Measurements from ENCODE around the gene TXNDC8. TPM values are rescaled to one million over a fixed set of nuclear protein-coding genes. Genes with fewer than 3 reads are reported as not detected.

TXNDC8 gene
- total RNA-seq = not detected in 2 replicates

DNA sequence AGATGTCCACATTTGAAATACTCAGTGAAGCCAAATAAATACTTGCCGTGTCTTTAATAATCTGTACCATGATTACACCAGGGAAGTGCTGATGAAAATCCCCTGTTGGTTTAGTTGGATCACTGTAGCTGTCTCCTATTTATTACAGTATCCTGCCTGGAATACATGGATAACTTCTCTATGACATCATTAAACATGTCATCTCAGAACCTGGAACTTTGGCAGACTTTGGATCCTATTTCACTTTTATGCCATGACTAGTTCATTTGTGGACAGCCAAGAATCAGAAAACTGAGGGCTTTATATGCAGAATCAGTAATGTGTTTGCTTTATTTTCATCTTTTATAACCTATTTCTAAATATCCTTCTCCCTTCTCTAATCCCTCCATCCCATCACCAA, at the start of gene TXNDC8:
Gene TXNDC8 (minus strand): TSS at position 137 of the 400 bp plus-strand sequence.
- peak within 1 kb of the TSS; percentile 44 for H3K27ac ChIP-seq (ENCODE audit: low read depth, low read length)
- H3K4me2 ChIP-seq (ENCODE audit: insufficient read depth, low read length) = no peak within 1 kb of the TSS
- no peak for TF ChIP-seq CTCF (IDR thresholded peaks at IDR 0.05; ENCODE audit: extremely low read depth, low read depth, low read length)

GRCh38 chr9:110383491-110383890, 45.8 kb upstream of the TXNDC8 start:
- Histone ChIP-seq H3K9me3 (ENCODE audit: low read depth, low read length) (no peaks in the 10 kb centered on the region), H3K4me3 (ENCODE audit: insufficient read depth, low read length) (no peak overlapping the region), H2AFZ (ENCODE audit: low read length) (no peak overlapping the region), H3K27me3 (ENCODE audit: insufficient read depth, low read length) (no peaks in the 10 kb centered on the region), H3K79me2 (ENCODE audit: insufficient read depth, low read length) (no peaks in the 10 kb centered on the region), H3K27ac (ENCODE audit: low read depth, low read length) (no peak overlapping the region), H3K36me3 (ENCODE audit: insufficient read depth, low read length) (peaks cover 48% of the 10 kb centered on the region), H4K20me1 (ENCODE audit: insufficient read depth, low read length) (no peaks in the 10 kb centered on the region), H3K4me1 (ENCODE audit: insufficient read depth, low read length) (no peaks in the 10 kb centered on the region), H3K4me2 (ENCODE audit: insufficient read depth, low read length) (no peak overlapping the region)
- DNase-seq (ENCODE audit: insufficient read length, low spot score, missing footprints) = no peak
- TF ChIP-seq CTCF (IDR thresholded peaks at IDR 0.05; ENCODE audit: extremely low read depth, low read depth, low read length) = no peak

More for the DNA sequence above, at the start of gene TXNDC8:
- Histone ChIP-seq H3K9me3 (ENCODE audit: low read depth, low read length) (no peaks in the 10 kb centered on the region), H3K36me3 (ENCODE audit: insufficient read depth, low read length) (no peaks in the 10 kb centered on the region), H3K79me2 (ENCODE audit: insufficient read depth, low read length) (no peaks in the 10 kb centered on the region), H3K27me3 (ENCODE audit: insufficient read depth, low read length) (no peaks in the 10 kb centered on the region), H2AFZ (ENCODE audit: low read length) (no peak within 1 kb of the TSS), H3K4me3 (ENCODE audit: insufficient read depth, low read length) (no peak within 1 kb of the TSS), H4K20me1 (ENCODE audit: insufficient read depth, low read length) (no peaks in the 10 kb centered on the region), H3K4me1 (ENCODE audit: insufficient read depth, low read length) (peaks cover 14% of the 10 kb centered on the region)
- DNase-seq (ENCODE audit: insufficient read length, low spot score, missing footprints) = peak; percentile 68

- no peaks in the 10 kb centered on the region for H3K9me3 ChIP-seq (ENCODE audit: low read depth, low read length)
- no peaks in the 10 kb centered on the region for H4K20me1 ChIP-seq (ENCODE audit: insufficient read depth, low read length)
- H3K36me3 ChIP-seq (ENCODE audit: insufficient read depth, low read length) = peaks cover 49% of the 10 kb centered on the region
- no peak for TF ChIP-seq CTCF (IDR thresholded peaks at IDR 0.05; ENCODE audit: extremely low read depth, low read depth, low read length)
- H3K4me3 ChIP-seq (ENCODE audit: insufficient read depth, low read length) = no peak overlapping the region
- no peak overlapping the region for H3K4me2 ChIP-seq (ENCODE audit: insufficient read depth, low read length)
- no peak overlapping the region for H2AFZ ChIP-seq (ENCODE audit: low read length)
- no peak for DNase-seq (ENCODE audit: insufficient read length, low spot score, missing footprints)
- no peaks in the 10 kb centered on the region for H3K27me3 ChIP-seq (ENCODE audit: insufficient read depth, low read length)
- no peaks in the 10 kb centered on the region for H3K4me1 ChIP-seq (ENCODE audit: insufficient read depth, low read length)
- no peaks in the 10 kb centered on the region for H3K79me2 ChIP-seq (ENCODE audit: insufficient read depth, low read length)
- no peak overlapping the region for H3K27ac ChIP-seq (ENCODE audit: low read depth, low read length)
Measured at GRCh38 chr9:110382731-110383130, 45.1 kb upstream of the TXNDC8 start.

DNA sequence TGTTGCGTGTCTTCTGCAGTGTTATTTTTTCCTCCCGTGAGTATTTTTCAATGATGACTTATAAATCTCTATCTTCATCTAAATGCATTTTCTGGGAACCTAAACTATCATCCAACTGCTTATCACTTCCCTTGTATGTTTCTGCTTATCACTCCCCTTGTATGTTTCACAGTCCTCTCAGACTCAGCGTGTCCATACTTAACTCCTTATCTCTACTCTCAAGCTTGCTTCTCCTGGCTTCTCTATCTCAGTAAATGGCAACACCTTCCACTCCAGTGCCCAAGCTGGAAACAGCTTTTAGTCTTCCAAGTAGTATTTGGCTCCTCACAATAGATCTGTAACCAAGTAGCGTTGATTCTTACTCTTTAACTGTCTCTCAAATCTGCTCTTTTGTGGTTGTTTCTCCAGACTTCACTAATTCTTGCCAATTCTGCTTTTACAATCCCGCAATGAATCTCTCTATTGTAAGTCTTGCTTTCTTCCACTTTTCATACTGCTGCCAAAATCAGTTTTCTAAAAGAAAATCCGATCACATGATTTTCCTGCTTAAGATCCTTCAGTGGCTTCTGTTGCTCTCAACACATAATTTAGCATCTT, 33.8 kb upstream of the TXNDC8 start:
- Histone ChIP-seq H2AFZ (ENCODE audit: low read length) (no peak overlapping the region), H3K4me1 (ENCODE audit: insufficient read depth, low read length) (peaks cover 15% of the 10 kb centered on the region), H3K36me3 (ENCODE audit: insufficient read depth, low read length) (peaks cover 40% of the 10 kb centered on the region), H3K4me3 (ENCODE audit: insufficient read depth, low read length) (no peak overlapping the region), H3K4me2 (ENCODE audit: insufficient read depth, low read length) (no peak overlapping the region), H4K20me1 (ENCODE audit: insufficient read depth, low read length) (no peaks in the 10 kb centered on the region), H3K27me3 (ENCODE audit: insufficient read depth, low read length) (no peaks in the 10 kb centered on the region), H3K9me3 (ENCODE audit: low read depth, low read length) (no peaks in the 10 kb centered on the region), H3K79me2 (ENCODE audit: insufficient read depth, low read length) (no peaks in the 10 kb centered on the region), H3K27ac (ENCODE audit: low read depth, low read length) (no peak overlapping the region)
- no peak for TF ChIP-seq CTCF (IDR thresholded peaks at IDR 0.05; ENCODE audit: extremely low read depth, low read depth, low read length)
- DNase-seq (ENCODE audit: insufficient read length, low spot score, missing footprints) = no peak
